Midbrain (tissue), 1 donor: ENCODE measurements around the gene SOD1.

Experiments
- DNase-seq: peaks from one replicate; lab custom pipeline; 2025; lab: John Stamatoyannopoulos, UW

Gene SOD1

DNA sequence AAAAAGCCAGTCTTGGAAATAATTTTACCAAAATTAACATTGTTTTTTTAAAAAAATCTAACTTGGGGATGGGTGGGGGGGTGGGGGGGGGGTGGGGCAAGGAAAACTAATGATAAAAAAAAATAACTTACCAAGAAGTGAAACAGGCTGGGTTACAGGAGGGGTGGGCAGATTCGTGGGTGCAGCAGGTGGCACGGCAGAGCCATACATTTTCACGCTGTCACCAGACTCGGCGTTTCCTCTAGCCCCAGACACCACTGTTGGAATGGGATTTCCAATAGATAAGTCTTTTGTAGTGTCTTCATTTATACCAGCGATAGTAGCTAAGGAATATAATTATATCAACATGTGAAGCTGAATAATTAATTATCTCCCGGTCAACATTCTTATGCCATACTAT, 25.4 kb downstream of the SOD1 start:
- DNase-seq: no peak

- no peak for DNase-seq
Observed at GRCh38 chr21:31686272-31686915, 26.9 kb downstream of the SOD1 start.

DNA sequence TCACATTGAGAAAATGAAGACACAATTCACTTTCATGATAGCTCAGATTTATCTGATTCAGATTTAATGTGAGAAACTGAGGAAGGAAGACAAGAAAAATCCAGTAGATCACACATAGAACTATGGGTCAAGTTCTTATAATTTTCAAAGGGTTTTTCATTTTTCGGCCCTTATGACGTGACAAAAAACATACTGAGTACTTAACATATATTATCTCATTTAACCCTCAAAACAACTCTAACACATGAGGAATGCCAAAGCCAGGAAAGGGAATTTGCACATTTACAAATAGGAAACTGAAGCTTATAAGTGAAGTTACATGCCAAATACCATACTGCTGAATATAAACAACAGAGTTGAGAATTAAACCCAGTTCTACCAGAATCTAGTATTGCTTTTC, 27.6 kb downstream of the SOD1 start:
- no peak for DNase-seq

DNA sequence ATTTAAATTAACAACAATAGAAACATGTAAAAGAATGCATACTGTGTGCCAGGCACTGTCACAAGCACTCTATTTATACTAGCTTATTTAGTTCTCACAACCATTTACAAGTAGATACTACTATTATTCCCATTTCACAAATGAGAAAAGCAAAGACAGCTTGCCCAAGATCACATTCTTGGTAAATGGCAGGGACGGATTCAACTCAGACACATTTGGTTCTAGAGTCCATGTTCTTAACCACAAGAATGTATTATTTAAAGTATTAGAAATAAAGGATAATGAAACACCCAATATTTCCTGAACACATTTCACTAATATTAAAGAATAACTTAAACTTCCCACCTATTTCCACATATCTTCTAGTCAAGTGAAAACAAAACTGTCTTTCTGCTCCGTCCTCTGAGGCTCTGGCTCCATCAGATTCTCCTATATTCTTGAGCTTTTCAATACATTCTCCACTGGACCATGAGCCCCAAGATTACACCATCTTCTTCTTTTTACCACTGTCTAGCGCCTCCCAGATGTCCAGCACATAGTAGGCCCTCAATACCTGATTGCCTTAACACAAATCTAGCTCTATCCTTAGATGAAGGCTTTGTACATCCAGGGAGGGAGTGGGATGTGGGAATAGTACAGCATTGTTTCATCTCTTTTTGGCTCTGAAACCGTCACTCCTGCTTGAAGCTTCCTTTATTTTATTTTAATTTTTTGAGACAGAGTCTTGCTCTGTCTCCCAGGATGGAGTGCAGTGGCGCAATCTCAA, 29.3 kb downstream of the SOD1 start:
- DNase-seq: no peak

GRCh38 chr21:31693222-31693621, 33.7 kb downstream of the SOD1 start:
- no peak for DNase-seq

DNA sequence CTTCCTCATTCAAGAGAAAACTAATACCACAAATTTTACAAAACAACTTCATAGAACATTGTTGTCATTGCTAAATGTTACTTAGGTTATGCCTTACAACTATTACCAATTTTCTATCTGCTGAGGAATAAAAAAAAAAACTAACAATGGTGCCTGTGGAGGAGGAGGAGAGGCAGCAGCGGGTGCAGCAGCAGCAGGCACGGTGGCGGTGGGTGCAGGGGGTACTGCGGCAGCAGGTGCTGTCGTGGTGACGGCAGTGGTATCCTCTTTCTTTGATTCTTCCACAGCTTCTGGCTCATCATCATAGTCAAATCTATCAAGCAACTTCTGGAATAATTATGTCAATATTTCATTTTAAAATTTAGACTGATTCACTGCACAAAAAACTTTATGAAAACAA, 36.9 kb downstream of the SOD1 start:
- no peak for DNase-seq

GRCh38 chr21:31698461-31698860, 39.0 kb downstream of the SOD1 start:
- no peak for DNase-seq

- DNase-seq: no peak
Observed at GRCh38 chr21:31700040-31700439, 40.5 kb downstream of the SOD1 start.

GRCh38 chr21:31706562-31706961, 47.1 kb downstream of the SOD1 start:
- no peak for DNase-seq

DNA sequence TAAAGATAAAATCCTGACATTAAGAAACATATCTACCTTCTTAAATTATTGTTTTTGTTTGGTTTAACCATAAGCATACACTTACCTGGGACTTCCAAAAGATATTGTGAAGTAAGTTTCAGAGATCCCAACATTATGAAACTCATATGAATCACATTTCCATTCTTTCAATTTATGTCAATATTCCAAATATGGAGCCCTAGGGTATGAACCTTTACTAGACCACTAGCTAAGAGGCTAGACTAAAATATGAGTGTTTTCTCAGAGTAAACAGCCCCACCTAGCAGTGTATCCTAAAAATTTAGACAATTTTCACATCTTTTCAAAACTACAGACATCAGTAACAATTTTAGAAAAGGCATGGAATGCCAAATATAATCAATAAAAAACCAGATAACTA, 48.0 kb downstream of the SOD1 start:
- DNase-seq: no peak

- no peak for DNase-seq
Observed at GRCh38 chr21:31708541-31708940, 49.0 kb downstream of the SOD1 start.

DNA sequence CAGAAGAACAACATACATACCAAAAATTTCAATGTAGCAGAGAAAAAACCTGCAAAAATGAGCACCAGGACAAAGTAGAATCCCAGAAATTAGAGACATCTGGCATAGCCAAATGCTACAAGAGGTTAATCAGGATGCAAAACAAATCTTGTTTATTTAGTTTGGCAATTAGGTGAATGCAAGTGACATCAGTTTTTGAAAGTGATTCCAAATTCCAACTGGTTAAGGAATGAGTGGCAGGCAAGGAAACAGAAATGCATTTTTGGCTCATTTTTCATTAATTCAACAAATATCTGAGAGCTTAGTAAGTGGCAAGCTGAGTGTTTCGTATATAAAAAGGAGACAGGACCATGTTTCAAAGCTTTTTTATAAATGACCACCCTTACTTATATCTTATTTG, 51.1 kb downstream of the SOD1 start:
- DNase-seq: no peak

GRCh38 chr21:31711326-31711725, 51.8 kb downstream of the SOD1 start:
- DNase-seq: no peak

DNA sequence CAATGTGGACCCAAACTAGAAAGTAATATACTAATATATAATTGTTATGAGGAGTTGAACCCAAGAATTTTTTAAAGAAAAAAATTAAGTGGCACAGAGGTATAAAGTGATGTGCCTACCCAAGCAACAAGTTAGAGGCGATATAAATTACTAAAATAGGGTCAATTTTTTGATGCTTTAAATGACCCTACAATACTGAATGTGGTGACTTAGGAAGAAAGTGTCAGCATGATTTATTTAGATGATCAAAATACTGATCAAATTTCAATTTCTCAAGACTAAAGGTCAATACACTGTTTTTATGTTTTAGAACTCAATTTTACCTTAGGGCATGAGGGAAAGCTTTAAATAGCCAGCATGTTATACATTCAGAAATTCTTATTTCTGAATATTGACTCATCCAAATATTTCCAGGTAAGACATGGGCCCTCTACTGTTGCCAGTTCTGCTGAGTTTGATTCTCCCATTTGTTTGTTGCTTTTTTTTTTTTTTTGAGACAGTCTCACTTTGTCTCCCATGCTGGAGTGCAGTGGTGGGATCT, 52.3 kb downstream of the SOD1 start:
- DNase-seq: no peak

DNA sequence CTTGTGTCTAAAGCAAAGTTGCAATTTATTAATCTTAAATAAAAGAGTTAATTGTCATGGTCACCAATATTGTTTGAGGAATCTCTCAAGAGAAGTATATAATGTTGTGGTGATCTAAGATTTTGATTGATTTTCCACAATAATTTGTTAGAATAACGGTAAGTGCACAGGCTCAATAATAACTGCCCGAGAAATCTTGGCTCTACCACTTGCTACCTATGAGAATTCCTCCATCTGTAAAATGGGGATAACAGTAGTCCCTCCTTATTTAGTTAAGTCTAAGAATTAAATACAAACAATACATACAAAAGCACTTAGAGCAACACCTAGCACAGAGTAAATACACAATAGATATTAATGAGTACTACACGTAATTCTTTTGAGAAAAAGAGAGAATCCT, 53.6 kb downstream of the SOD1 start:
- no peak for DNase-seq

DNA sequence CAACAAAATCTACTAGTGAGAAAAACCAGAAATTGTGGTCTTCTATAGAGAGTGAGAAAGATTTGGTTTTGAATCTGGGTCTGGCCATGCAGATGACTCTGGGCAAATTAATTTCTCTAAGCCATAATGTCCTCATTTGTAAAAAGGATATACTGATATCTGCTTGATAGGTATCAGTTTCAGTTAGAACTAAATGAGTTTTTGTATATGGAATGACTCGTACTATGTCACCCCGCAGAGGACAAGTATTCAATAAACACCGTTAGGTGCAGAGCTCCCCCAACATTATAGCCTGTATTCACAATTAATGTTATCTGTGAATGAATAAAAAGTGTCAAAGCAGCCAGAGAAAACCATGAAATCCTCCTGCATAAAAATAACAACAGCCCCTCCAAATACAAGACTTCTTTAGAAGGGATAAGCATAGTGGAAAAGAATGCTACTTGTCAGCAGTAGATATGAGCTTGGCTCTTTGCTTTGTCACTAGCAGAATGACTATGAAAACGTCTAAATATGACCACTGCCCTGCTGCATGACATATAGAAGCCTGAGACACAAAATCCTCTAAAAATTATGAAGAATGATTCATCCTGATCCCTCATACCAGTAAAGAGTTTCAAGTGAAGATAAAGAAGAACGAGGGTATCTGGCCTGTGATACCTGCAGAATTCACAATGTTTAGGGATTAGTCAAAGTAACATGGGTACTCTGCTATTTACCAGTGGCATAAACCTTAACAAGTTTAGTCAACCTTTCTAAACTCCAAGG, 54.7 kb downstream of the SOD1 start:
- no peak for DNase-seq

DNA sequence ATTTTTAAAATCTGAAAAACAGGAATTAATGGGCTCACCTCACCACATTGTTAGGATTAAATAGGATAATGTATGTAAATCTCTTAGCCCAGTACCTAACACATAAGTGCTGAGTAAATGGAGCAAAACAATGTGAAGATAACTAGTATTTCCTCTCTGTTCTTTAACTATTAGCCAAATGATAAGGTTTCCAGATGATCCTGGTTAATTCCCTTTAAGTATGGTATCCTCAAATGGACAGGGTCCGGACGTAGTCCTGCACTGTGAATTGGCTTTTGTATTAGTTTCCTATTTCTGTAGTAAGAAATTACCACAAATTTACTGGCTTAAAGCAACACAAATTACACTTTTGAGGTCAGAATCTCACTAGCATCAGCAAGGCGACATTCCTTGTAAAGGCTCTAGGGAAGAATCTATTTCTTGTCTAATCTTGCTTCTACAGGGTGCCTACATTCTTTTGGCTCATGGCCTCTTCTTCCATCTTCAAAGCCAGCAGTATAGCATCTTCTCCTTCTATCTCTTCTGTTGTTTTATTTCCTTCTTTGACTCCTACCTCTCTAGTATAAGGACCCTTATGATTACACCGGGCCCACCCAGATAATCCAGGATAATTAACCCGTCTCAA, 55.4 kb downstream of the SOD1 start:
- no peak for DNase-seq

GRCh38 chr21:31716106-31716505, 56.6 kb downstream of the SOD1 start:
- no peak for DNase-seq
